Muscle of arm (tissue), 12 donors: ENCODE measurements around the gene USP21. TPM values are rescaled to one million over a fixed set of nuclear protein-coding genes. Genes with fewer than 3 reads are reported as not detected.

Experiments used
- DNase-seq: peaks from one replicate; pipeline ENCODE4 v3.0.0-alpha.2; 2013
- polyA plus RNA-seq, 12 donors: library from polyadenylated mRNA; unstranded; fragments of 120-200 nt; gene quantifications; one replicate each; pipeline ENCODE4 v1.2.1, GENCODE V29; 2013; ENCODE audit not compliant: insufficient read length in 12 of 12

The USP21 gene
- polyA plus RNA-seq, 12 donors: 20.4 to 33.1 (median 29.1) TPM; not detected in 1

- DNase-seq: no peak
Measured at GRCh38 chr1:161166669-161167548, 7.6 kb downstream of the USP21 start.

DNA sequence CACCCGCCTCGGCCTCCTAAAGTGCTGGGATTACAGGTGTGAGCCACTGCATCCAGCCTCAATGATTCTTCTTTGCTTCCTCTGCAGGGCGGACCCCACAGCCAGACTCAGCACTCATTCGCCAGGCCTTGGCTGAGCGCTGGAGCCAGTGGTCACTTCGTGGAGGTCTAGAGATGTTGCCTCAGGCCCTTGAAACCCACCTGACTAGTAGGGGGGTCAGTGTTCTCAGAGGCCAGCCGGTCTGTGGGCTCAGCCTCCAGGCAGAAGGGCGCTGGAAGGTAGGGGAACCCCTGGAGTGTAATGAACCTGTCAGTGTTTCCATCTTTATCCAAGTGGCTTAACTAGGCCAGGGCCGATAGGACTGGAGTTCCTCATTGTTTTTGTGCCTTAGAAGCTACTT lies 9.6 kb downstream of the USP21 start:
- no peak for DNase-seq

DNA sequence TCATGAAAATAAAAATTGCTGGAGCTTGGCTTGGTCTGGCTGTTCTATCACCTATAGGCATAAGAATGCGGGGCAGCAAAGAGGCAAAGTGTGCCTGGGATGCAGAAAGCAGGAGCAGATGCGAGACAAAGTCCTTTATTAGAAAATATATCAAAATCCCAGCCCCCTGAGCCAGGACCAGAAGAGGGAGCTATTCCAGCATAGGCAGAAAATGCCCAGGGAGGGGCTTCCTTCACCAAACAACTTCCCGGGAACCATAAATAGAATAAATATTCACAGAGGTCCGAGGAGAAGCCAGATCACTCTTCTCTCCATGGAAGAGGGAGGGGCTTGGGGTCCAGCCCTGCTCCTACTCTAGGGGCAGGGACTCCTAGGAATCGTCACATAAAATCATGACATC lies 11.9 kb downstream of the USP21 start:
- no peak for DNase-seq

DNA sequence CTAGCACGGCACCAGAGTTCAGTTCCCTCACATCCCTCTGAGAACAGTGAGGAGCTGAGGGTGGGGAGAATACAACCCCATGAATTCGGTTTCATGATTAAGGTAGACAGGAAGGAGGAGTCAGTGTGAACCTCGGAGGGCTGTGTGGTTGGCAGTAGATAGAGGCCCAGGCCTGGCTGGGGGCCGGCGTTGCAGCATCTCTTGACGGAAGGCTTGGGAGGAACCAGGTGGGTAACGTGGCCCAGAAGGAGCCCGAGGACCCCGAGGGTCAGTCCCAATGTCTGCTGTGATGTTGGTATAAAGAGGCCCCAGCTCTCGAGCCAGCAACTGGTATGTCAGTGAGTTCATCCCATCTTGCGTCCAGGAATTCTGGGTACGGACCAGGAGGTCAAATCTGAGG lies 12.4 kb downstream of the USP21 start:
- no peak for DNase-seq

- DNase-seq: no peak
Measured at GRCh38 chr1:161172349-161172748, 13.0 kb downstream of the USP21 start.

DNA sequence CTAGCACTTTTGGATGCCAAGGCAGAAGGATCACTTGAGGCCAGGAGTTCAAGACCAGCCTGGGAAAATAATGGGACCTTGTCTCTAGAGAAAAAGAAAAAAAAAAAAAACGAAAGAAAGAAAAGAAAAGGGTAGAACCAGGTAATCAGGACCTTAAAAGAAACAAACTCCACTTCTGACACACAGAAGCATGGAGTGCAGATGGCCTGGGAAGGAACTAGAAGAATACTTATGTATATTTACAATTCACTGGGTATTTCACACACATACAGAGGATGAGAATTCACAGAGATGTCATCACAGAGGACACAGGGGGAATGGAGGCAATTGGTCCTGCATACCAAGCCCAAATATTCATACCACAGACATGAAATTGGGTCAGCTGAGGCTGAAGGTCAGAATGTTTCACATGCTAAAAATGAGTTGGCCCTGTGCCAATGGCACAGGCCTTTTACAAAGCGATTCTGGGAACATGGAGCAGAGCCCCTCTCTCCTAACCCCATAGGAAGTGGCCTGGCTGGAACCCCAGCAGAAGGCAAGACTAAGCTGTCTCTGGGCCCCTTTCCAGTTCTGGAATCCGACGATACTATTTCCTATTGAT lies 13.6 kb downstream of the USP21 start:
- DNase-seq: no peak

DNA sequence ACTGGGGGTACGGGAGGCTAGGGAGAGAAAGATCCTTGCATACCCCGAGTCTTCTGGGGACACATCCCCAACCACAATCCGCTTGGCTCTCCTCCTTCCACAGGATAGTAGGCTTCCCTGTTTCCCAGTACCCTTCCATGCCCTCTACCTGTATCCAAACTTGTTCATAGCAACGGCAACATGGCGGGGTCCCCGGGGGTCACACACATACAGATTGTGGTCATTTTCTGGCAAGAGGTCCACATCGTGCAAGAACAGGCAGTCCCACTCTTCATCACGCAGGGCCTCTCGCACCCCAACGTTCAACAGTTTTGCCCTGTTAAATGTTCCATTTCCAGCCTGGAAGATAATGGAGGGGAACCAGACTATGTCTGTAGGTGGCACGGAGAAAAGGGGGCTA lies 14.4 kb downstream of the USP21 start:
- no peak for DNase-seq

- DNase-seq: no peak
Measured at GRCh38 chr1:161174911-161175310, 15.6 kb downstream of the USP21 start.

- DNase-seq: no peak
Measured at GRCh38 chr1:161175771-161176453, 16.6 kb downstream of the USP21 start.

- no peak for DNase-seq
Measured at GRCh38 chr1:161176468-161177111, 17.3 kb downstream of the USP21 start.

- DNase-seq: peak; percentile 89
Measured at GRCh38 chr1:161177112-161177935, 18.0 kb downstream of the USP21 start, which contains the start of gene B4GALT3. B4GALT3 (minus strand) TSS chr1:161177507; CDS start chr1:161176060, 1,447 bp downstream.

GRCh38 chr1:161177936-161178244 lies 18.6 kb downstream of the USP21 start:
- DNase-seq: no peak

GRCh38 chr1:161179698-161180097 lies 20.4 kb downstream of the USP21 start:
- DNase-seq: no peak

GRCh38 chr1:161180639-161181038 lies 21.3 kb downstream of the USP21 start:
- no peak for DNase-seq

GRCh38 chr1:161182214-161182613 lies 22.9 kb downstream of the USP21 start:
- no peak for DNase-seq

DNA sequence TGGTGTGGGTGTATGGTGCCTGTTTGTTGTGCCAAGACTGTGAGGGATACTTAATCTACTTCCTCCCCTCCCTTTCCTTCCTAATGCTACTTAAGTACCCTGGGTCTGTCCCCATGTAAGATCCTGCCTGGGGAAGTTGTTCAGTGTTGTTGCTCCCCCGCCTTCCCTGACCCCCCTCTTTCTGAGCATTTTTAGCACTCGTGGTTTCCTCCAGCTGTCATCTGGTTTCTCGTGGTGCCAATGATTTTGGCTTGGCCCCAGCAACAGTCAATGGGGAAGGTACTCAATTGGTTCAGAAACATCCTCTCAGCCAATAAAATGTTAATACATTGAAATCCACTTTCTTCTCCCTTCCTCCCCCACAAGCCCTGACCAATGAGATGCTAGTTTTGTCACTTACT lies 26.0 kb downstream of the USP21 start:
- peak; percentile 83 for DNase-seq

GRCh38 chr1:161185732-161186311 lies 26.5 kb downstream of the USP21 start:
- DNase-seq: no peak

- DNase-seq: no peak
Measured at GRCh38 chr1:161187311-161187710, 28.0 kb downstream of the USP21 start.

DNA sequence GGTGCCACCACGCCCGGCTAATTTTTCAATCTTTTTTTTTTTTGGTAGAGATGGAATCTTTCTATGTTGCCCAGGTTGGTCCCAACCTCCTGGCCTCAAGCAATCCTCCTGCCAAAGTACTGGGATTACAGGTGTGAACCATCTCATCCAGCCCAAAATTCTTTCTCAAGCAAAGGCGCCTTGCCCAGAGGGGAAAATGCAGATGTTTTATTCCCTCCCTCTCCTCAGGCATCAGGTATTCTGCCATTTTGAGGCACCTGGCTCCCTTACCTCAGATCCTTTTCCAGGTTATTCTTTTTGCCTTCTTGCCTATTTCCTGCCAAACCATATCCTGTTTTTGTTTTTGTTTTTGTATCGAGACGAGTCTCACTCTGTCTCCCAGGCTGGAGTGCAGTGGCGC lies 29.1 kb downstream of the USP21 start:
- DNase-seq: no peak

DNA sequence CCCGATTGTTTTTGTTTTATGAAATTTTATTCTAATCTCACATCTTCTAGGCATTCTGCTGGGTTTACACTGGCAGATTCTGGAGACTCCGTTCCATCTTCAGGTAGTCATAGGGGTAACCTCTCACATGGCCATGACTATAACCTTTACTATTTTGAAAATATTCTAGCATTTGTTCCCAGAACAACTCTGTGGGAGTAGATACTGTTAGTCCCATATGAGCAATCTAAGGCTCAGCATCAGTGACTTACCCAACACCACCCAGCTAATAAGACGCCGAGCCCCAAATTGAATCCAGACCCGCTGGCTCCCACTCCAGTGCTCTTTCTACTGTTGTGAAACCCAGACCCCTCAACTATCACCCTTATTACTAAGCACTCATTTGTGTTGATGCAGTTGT lies 29.7 kb downstream of the USP21 start:
- DNase-seq: no peak

- DNase-seq: no peak
Measured at GRCh38 chr1:161190962-161191521, 31.7 kb downstream of the USP21 start.
